Putamen (tissue), 1 donor: ENCODE data around the gene COL4A2.
"Not testable (repeated sequence)": the region's sequence is repeated elsewhere in the genome, so short reads cannot be mapped to it uniquely, and the experiment has no call there.

Experiments
- DNase-seq: peaks from one replicate; pipeline ENCODE4 v3.0.0-alpha.2; 2016; ENCODE audit warnings: low spot score

Gene COL4A2

DNA sequence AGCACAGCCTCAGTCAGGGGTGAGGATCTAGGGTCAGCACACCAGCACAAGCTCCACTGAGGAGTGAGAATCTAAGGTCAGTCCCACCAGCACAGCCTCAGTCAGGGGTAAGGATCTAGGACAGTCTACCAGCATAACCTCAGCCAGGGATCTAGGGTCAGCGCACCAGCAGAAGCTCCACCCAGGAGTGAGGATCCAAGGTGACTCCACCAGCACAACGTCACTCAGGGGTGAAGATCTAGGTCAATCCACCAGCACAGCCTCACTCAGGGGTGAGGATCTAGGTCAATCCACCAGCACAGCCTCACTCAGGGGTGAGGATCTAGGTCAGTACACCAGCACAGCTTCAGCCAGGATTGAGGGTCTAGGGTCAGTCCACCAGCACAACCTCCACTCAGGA, 189.9 kb downstream of the COL4A2 start:
- no peak for DNase-seq

DNA sequence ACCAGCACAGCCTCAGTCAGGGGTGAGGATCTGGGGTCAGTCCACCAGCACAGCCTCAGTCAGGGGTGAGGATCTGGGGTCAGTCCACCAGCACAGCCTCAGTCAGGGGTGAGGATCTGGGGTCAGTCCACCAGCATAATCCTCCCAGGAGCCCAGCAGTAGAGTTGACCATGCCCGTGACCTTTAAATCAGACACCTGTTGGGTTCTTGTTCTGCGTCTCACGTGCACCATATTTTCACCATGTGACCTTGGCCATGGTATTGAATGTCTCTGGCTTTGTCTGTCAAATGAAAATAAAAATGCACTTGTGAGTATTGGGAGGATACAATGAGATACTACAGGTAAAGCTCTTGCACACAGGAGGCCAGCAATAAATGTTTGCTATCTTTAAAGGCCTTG, 190.8 kb downstream of the COL4A2 start:
- not testable (repeated sequence) for DNase-seq

DNA sequence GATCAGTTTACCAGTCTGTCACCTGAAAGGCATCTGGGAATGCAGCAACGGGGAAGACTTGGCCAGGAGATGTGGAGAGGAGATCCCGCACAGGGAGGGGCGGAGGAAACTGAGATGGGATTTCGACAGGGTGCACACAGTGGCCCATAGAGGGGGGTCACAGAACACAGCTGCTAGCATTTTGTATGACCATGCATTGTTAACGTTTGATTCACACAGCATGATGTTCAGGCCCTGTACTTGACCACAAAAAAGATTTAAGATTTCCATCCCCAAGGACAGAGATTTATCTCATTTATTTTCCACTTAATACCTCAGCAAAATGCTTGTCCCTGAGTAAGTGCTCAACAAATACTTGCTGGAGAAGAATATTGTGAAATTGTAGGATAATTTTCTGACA, 191.2 kb downstream of the COL4A2 start:
- no peak for DNase-seq

DNA sequence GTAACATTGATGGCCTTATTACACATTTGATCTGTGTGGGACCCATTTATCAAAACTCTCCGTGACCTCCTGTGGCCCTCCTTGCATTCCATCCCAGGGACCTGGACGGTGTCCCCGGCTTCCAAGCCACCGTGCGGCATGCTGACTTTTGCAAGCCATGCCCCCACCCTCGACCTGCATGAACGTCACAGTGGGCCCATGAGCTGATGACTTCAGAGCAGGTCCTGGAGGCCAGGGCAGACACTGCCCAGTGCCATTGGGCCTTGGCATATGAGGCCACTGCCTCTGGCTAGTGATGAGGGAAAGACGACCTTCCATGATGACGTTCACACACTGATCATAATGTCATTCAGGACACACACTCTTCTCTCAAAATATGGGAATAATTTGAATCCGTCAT, 191.7 kb downstream of the COL4A2 start:
- DNase-seq, result no peak

DNA sequence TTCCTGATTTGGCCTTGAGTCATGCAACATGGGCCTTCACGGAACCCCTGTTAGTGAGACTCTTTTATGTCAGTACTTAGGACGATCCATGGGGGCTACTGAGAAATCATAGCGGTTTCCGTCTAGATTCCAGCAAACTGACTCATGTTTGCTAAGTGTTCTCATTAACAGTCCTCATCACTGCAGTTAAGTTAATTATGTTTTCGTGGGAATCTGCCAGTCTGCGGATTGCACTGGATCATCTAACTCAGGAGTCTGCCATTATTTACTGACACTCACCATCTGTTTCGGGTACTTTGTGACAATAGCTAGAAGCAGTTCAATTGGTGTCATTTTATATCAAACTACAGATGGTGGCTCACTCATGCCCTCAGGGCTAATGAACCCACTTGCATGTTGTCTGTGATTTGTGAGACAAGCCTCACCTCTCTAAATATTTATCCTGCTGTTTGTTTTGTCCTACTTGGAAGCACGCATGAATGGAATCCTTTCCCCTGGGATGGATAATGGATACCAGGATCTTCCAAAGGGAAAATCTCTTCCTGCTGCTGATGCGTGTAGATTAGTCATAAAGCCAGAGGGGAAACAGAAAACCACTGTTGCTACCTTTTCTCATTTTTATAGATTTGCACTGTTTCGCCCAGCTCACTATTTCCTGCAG, 192.7 kb downstream of the COL4A2 start:
- no peak for DNase-seq

DNA sequence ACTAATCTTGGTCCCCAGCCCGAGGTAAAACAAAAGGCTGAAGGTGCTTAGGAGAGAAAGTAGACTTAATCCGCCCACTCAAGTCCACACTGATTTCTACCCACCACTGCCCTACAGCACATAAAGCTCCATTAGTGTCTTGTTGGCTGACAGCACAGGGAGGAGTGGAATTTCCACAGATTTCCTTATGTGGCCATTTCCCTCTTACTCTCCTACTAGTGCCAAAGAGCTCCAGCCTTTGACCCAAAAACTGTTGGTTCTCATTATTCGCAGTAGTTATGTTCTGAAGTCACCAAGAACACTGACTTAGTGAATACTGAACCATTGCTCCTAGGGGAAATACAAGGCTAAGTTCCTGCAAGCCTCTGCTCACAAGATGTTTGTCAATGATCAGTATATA, 193.3 kb downstream of the COL4A2 start:
- DNase-seq, result no peak

DNA sequence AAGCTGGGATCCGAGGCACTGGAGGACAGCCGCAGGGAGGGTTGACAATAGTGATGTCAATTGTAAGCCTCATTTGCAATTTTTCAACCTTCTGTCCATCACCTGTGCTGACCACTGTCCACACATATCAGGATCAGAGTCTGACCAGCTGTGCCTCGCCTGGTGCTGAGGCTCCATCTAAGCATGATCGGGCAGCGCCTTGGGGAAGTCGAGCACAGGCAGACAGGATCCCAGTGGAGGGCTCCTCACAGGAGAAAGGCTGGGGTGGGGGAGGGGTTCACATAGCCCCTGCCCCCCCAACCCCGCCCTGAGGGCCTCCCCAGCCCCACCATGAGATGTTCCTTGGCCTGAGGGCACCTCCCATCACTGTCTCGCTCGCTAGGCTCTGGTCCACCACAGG, 194.1 kb downstream of the COL4A2 start:
- no peak for DNase-seq

DNA sequence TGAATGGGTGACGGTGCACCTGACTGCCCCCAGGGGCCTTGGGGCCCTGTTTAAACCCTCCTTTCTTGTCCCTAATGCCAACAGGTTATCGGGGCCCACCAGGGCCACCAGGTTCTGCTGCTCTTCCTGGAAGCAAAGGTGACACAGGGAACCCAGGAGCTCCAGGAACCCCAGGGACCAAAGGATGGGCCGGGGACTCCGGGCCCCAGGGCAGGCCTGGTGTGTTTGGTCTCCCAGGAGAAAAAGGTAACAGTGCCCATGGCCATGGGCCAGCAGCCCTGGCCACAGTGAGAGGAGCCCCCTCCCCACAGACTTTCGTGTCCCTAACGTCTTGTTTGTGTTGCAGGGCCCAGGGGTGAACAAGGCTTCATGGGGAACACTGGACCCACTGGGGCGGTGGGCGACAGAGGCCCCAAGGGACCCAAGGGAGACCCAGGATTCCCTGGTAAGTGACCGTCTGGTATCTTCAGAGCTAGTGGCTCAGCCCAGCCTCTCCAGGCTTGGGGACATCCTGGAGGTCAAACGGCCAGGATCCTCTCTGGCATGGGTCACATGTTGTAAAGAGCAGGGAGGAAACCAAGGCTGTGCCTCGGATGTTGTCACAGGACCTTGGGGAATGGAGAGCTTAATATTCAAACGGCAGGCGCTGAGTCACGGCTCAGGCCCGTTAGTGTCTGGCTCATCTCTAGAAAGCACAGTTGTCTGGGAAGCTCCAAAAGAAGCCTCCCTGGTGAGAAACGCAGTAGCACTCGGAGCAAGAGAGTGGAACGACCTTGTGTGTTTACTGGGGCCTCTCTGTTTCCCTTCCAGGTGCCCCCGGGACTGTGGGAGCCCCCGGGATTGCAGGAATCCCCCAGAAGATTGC, 196.2 kb downstream of the COL4A2 start:
- DNase-seq, result no peak

DNA sequence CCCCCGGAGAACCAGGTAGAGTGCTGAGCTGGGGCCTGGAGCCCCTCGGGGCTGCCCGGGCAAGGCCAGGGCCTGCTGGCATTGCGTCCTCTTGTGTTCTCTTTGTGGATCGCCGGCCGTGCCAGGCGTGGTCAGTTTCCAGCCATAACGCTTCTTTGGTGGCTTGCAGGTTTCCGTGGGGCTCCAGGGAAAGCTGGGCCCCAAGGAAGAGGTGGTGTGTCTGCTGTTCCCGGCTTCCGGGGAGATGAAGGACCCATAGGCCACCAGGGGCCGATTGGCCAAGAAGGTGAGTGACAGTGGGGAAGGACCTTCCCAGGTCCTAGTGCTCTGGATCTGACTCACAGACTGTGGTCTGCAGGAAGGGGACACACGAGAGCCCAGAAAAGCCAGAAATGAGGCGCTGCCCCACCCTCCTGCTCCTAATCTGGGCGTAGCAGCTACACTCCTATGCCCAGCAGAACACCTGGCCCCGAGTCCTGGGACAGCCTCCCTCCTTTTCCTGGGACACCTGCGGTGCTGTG, 197.0 kb downstream of the COL4A2 start:
- no peak for DNase-seq

DNA sequence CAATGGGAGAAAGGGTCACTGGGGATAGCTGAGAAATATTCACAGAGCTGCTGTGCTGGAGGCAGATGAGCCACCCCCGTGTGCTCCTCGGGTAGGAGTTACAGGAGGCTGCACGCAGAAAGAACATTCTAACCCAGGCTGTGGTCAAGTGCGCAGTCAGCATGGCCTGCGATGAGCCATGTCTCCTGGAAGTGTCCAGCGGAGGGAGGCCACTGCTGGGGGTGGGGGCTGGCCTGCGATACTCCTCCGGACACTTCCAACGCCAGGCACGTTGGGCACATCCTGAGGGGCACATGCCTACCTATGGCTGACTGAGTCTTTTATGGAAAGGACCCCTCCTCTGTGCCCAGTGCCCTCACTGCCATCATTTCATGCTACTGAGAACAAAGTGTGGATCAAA, 198.5 kb downstream of the COL4A2 start:
- DNase-seq, result no peak

DNA sequence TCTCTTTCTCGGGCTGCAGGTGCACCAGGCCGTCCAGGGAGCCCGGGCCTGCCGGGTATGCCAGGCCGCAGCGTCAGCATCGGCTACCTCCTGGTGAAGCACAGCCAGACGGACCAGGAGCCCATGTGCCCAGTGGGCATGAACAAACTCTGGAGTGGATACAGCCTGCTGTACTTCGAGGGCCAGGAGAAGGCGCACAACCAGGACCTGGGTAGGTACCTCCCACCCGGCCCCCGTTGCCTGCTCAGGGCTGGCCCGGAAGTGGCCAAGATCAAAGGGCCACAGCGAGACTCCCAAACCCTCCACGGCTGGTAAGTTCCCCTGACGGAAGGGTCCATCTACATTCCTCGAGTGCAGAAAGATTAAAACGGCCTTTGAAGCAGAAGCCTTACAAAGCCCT, 199.3 kb downstream of the COL4A2 start:
- no peak for DNase-seq

DNA sequence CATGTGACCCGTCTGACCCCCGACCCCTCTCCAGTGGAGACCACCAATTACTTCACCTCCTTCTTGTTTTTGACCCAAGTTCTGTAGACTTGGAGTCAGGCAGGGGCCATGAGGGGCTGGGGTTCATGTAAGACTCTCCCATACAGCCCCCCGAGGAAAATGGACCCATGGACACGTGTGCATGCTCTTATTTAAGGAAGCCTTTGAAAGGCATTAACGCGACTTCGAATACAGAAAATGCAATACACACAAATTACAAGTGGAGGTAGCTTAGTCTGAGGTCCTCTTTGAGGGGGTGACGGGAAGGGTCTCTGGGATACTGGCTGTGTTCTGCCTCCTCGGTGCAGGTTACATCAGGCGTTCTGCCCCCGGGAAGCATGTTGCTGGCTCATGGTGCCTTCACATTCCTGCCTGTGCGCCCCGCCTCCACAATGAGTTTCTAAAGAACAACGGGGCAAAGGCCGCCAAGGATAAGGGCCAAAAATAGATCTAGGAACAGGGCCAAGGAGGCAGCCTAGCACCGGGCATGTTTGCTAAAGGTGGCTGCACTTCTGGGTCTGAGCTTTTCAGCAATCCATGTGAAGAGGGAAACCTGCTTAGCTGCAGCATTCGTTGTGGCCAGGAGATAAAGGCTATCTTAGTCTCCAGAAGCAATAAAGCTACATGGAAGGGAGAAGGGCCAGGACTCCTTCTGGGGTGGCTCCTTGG, 199.9 kb downstream of the COL4A2 start:
- no peak for DNase-seq

DNA sequence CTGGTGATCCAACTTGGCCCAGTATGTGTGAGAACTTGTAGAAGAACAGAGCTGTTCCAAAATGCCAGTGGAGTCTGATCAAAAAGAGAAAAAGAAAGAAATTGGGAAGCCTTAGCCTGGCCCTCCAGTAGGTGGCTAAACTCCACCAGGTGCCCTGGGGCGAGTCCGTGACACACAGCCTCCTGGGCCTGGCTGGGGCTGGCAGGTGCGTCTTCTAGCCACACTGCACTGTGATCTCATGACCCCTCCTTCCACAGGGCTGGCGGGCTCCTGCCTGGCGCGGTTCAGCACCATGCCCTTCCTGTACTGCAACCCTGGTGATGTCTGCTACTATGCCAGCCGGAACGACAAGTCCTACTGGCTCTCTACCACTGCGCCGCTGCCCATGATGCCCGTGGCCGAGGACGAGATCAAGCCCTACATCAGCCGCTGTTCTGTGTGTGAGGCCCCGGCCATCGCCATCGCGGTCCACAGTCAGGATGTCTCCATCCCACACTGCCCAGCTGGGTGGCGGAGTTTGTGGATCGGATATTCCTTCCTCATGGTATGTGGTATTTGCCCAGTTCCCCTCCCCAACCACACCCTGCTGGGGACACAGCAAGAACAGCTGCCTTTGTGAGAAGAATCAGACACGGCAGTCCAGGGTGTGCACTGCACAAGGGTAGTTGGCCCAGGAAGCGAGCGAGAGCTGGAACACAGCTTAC, 200.7 kb downstream of the COL4A2 start:
- no peak for DNase-seq

DNA sequence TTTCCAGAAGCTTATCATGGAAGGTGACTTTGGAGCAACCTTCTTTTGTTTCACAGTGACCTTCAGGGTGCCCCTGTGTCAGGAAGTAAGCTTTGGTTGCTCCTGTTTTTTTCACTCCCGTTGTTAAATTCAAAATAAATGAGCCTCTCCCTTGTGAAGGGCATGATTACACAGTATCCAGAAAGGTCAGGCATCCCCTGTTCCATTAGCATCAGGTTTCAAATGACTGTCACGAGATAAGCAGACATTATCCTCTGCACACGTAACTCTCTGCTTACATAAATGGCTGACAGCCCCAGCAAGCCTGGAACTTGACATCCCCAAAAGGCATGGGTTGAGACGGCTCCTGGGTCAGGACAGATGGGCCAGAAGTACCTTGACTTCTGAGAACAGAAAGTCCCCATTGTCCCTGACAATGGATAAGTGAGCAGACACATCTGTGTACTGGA, 202.4 kb downstream of the COL4A2 start:
- no peak for DNase-seq

DNA sequence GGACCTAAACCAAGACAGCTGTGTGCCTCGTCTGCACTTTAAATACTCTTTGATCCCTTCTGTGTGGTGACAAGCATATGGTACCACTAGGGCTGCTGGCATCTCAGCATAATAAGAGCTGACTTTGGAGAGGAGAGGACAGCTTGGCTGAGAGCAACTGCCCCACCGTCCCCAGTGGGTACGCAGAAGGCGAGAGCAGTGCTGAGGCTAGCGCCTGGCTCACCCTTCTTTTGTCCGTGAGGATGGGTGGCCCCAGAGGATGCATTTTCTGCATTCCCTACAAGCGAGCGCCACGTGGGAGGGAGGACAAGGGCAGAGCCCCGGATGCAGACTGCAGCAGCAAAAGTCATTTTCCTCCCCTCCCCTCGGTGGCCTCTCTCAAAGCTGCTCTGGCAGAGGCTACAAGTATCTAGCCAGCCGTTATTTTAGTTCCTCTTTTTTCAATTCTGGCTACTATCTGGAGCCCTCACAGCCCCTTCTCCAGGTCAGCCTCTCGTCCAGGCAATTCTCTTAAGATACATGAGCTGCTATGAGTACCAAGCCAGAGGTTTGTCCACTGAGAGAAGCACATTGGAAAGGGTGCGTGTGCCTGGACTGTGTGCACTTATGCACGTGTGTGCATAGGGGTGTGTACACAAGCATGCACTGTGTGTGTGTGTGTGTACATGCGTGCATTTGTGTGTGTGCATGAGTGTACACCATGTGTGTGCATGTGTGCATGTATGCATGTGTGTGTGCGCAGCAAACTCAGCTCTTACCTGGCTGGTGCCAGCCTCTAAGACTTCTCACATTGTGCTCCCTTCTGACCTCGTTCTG, 203.1 kb downstream of the COL4A2 start:
- DNase-seq, result no peak

DNA sequence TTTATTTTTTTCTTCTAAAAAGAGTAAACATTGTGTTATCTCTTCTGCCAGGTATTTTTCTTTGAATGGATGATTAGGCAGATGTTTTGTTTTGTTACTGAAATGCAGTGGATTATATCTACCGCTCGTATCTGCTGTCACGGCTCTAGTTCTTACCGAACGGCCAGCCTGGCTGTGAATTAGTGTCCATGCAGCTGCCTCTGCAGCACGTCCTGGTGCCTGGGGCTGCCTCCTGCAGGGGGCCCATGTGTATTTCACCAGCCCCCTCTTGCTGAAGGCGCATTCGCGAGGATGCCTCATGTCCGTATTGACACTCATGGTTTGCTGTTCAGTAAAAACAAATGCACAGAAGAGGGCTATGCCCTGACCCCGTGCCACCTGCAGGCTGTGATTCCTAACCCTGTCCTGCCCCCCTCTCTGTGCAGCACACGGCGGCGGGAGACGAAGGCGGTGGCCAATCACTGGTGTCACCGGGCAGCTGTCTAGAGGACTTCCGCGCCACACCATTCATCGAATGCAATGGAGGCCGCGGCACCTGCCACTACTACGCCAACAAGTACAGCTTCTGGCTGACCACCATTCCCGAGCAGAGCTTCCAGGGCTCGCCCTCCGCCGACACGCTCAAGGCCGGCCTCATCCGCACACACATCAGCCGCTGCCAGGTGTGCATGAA, 204.6 kb downstream of the COL4A2 start:
- DNase-seq, result no peak

DNA sequence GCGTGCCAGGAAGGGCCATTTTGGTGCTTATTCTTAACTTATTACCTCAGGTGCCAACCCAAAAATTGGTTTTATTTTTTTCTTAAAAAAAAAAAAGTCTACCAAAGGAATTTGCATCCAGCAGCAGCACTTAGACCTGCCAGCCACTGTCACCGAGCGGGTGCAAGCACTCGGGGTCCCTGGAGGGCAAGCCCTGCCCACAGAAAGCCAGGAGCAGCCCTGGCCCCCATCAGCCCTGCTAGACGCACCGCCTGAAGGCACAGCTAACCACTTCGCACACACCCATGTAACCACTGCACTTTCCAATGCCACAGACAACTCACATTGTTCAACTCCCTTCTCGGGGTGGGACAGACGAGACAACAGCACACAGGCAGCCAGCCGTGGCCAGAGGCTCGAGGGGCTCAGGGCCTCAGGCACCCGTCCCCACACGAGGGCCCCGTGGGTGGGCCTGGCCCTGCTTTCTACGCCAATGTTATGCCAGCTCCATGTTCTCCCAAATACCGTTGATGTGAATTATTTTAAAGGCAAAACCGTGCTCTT, 205.2 kb downstream of the COL4A2 start:
- no peak for DNase-seq

DNA sequence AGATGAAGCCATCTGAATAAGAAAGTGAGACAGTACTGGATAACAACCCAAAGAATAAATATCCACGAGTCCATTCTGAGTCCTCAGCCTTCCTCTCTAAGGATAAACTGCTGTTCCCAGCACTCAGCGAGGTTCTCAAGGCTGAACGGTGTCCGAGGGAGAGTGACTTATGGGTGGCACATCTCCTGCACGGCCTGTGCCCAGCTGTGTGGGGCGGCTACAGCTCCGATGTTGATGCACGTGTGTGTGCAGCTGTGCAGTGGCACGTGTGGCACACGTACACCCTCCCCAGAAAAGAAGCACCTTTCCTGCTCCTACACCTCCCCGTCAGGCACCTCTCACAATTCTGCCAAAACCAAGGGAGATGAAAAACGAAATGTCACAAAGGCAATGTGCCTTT, 209.4 kb downstream of the COL4A2 start:
- DNase-seq, result no peak

DNA sequence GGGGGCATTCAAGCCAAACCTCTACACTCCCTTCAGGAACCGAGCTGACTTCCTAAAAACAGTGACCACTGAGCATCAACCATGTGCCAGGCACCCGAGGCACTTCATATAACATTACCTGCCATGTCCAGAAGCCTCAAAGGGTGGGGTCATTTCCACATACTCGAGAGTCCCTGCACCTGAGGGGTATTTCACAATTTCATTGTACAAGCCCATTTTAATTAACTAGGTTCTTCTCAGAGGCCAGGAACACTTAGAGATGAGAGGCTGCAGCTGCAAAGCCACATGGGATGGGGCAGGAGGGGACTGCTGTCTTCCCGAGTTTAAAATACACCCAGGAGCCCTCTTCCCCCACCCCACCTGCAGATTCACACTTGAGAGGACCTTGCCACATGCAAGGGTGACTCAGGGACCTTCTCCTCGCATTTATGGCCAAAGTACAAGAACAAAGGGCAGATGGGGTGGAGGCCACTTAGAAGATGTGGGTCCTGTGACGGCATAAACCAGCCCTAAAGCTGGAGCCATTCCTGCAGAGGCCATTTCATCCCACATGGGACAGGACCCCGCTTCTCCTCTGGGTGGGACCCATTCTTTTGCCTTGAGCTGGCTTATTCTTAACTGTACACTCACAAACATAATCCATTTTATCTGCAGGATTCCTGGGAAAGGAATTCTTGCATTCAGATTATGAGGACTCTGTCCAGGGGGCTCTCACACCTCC, 210.6 kb downstream of the COL4A2 start:
- no peak for DNase-seq

DNA sequence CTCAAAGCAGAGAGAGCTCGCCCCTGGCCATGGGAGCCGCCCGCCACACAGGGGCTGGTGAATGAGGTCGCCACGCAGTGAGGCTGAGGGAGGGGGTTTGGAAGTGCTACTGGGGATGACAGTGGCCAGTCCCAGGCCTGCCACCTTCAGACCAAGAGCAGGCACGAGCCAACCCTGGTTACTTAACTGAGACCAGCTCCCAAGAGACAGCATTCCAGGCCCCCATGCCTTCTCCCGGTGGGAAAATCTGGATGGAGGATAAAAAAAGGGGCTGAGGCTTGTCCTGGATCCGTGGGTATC, 211.1 kb downstream of the COL4A2 start:
- no peak for DNase-seq
